ENCODE data around the gene LRRC34.

Gene LRRC34

GRCh38 chr3:169772897-169773816 lies 39.5 kb downstream of the LRRC34 start, which contains the start of gene MYNN:
Gene MYNN, plus strand, starts transcription at chr3:169773396. Its CDS starts 900 bp downstream, at chr3:169774296.
- TF ChIP-seq CTCF (IDR thresholded peaks at IDR 0.05), result no peak
- H3K4me3 ChIP-seq (ENCODE audit: low read depth in 1 of 2, low read length in 1 of 2), result peak within 1 kb of the TSS; percentile 81 to 84
- H3K4me1 ChIP-seq (ENCODE audit: control insufficient read depth in 1 of 2, insufficient read depth in 1 of 2, low read depth in 1 of 2, low read length in 1 of 2), result peaks cover 34 to 43% of the 10 kb centered on the region in 2 experiments

DNA sequence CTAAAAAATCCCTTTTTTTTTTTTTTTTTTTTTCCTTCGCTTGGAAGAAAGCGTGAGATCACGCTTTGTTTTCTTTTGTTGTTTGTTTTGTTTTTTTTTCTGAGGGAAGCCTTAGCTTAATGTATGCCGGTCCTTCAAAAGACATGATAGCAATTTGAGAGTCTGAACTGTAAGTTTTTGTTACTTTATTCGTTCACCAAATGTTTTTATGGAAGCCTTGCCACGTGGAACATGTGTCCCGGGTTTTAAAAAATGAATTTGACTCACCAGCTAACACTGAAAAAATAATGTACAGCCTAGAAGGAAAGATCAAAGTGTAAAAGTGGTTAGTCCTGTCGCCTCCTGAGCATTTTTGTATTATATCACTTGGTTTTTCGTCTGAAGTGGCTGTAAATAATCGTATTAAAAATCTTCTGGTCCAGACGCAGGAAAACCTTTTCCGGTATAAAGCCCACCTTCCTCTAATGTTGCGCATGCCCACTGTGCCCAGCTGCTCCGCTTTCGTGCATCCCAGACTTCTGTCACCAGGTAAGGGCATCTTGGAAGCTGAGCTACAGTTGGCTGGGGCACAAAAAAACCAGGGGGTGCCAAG lies 40.3 kb downstream of the LRRC34 start:
- Histone ChIP-seq H3K36me3 (peaks cover 27% of the 10 kb centered on the region), H3K9me3 (no peaks in the 10 kb centered on the region), H3K27ac (peak overlapping the region; percentile 95), H3K27me3 (peaks cover 6% of the 10 kb centered on the region), H3K4me1 (ENCODE audit: control insufficient read depth in 1 of 2, insufficient read depth in 1 of 2, low read depth in 1 of 2, low read length in 1 of 2) (peaks cover 33 to 40% of the 10 kb centered on the region in 2 experiments), H3K4me3 (ENCODE audit: low read depth in 1 of 2, low read length in 1 of 2) (peak overlapping the region; percentile 81 to 84)
- TF ChIP-seq CTCF (IDR thresholded peaks at IDR 0.05), result no peak

More at GRCh38 chr3:169772897-169773816, 39.5 kb downstream of the LRRC34 start, which contains the start of gene MYNN:
- Histone ChIP-seq H3K9me3 (no peaks in the 10 kb centered on the region), H3K27me3 (peaks cover 6% of the 10 kb centered on the region), H3K36me3 (peaks cover 34% of the 10 kb centered on the region), H3K27ac (peak within 1 kb of the TSS; percentile 95)

GRCh38 chr3:169771497-169772304 lies 41.0 kb downstream of the LRRC34 start:
- H3K36me3 ChIP-seq, result peaks cover 20% of the 10 kb centered on the region
- H3K27ac ChIP-seq, result peak overlapping the region; percentile 95
- no peak for TF ChIP-seq CTCF (IDR thresholded peaks at IDR 0.05)
- H3K4me1 ChIP-seq (ENCODE audit: control insufficient read depth in 1 of 2, insufficient read depth in 1 of 2, low read depth in 1 of 2, low read length in 1 of 2), result peaks cover 30 to 38% of the 10 kb centered on the region in 2 experiments
- H3K4me3 ChIP-seq (ENCODE audit: low read depth in 1 of 2, low read length in 1 of 2), result peak overlapping the region; percentile 81 to 84
- H3K27me3 ChIP-seq, result peaks cover 6% of the 10 kb centered on the region
- H3K9me3 ChIP-seq, result no peaks in the 10 kb centered on the region

DNA sequence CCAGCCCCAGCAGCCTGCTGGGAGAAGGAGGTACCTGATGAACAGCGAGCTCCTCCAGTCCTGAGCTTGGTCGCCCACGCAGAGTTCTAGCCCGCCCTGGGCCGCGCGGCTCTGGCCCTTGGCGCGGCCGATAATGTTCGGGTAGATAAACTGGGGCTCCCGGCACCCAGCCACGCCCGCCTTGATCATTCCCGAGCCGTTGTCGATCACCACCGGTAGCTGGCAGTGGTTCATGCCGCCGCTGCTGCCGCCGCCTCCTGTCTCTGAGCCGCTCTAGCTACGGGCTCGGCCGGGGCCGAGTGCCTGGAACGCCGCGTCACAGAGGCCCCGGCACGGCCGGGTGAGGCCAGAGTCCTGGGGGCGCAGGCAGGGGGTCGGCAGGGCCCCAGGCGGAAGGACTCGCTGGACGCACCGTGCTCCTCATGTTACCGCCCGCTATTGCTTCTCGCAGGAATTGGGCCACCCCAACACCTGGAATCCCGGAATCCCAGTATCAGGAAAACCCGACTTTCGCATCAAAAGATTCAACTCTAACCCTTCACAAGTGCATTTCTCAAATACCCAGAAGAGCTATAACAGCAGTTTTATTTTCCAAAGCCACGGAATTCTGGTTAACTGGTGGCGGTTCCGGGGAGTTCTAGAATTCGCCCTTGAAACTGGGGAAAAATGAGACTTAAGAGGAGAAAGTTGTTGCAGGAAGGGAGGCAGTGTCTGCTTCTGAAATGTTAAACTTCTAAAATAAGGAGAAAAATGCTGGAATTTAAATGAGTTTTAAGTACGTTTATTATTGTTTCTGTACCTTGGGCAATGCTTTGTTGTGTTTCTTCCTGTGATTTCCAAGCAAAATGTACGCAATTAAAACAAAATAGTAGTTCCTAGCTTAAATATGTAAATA lies 43.2 kb downstream of the LRRC34 start, which contains the start of gene ACTRT3:
TSS of gene ACTRT3 (minus strand) at position 275 of the 895 bp plus-strand sequence. CDS start at position 234, 41 bp downstream.
- peak within 1 kb of the TSS; percentile 50 to 60 for H3K4me3 ChIP-seq (ENCODE audit: low read depth in 1 of 2, low read length in 1 of 2)
- peaks cover 6% of the 10 kb centered on the region for H3K27me3 ChIP-seq
- H3K36me3 ChIP-seq, result peaks cover under 1% of the 10 kb centered on the region
- H3K27ac ChIP-seq, result peak within 1 kb of the TSS; percentile 53
- H3K4me1 ChIP-seq (ENCODE audit: control insufficient read depth in 1 of 2, insufficient read depth in 1 of 2, low read depth in 1 of 2, low read length in 1 of 2), result peaks cover 35 to 38% of the 10 kb centered on the region in 2 experiments
- TF ChIP-seq CTCF (IDR thresholded peaks at IDR 0.05), result no peak
- H3K9me3 ChIP-seq, result no peaks in the 10 kb centered on the region

Measured in neutrophil (primary cell).